GM19467 (cell line): Measurements from ENCODE around the gene SDHAF1.
A peak's percentile ranks its signal among the peaks of the same experiment; 100 is the strongest.
"Not testable (repeated sequence)": the region's sequence is repeated elsewhere in the genome, so short reads cannot be mapped to it uniquely, and the experiment has no call there.

Experiments
- ATAC-seq: cut with Tn5 transposase; IDR thresholded peaks from one replicate; pipeline ENCODE4 v1.9.1; 2021; ENCODE audit warnings: mild to moderate bottlenecking, moderate library complexity; ENCODE audit not compliant: unreplicated experiment

SDHAF1 gene

DNA sequence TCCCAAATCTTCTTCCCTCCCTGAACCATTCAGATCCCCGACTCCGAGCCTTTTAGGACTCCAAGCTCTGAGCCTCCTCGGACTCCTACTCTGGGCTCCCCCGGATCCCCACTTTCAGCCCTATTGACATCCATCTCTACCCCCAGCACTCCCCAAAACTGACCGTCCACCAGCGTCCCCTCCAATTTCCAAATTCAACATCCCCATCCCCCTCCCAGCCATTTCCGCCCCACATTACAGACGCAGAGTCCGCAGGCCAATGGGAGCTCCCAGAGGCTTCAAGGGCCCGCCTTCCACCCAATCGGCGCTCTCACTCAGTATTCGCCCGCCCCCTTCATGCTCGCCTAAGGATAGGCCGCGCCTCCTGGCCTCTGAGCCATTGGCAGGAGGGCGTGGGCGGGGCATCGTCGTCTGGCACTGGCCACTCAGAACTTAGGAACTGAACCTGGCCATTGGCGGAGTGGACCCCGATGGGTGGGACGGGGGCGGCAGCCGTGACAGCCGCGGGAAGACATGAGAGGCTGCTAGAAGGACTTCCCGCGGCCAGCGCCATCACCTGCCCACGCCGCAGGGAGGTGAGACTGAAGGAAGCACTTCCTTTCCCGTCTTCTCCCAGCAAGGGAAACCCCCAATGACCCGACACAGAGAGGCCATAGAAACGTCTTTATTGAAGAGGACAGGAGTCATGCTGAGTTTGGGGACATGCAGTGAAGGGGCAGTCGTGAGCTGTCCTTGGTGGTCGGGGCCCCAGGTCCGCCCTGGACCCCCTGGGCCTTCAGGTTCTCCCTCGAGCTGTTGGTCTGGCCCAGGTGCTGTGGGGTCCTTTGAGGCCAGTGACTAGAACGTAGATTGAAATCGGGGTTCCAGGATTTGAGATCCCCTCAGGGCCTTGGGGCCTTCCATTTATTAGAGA is 19.3 kb downstream of the SDHAF1 start, which contains the start of gene ALKBH6:
TSS of gene ALKBH6 (minus strand) at position 202 of the 913 bp plus-strand sequence. CDS start 816 bp downstream, outside the sequence.
- peak; percentile 97 for ATAC-seq

- no peak for ATAC-seq
Measured at GRCh38 chr19:36019061-36019670, 24.2 kb downstream of the SDHAF1 start.

DNA sequence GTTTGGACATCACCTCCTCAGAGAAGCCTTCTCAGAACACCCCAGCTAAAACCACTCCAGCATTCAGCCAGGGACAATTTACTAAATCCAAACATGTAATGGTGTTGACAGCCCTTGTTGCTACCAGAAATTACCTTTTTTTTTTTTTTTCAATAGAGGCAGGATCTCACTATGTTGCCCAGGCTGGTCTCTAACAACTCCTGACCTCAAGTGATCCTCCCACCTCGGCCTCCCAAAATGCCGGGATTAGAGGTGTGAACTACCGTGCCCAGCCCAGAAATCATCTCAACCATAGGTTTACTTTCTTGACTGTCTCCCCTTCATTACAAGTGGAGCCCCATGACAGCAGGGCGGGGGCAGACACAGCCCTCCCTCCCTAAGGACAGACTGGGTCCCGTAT is 28.4 kb downstream of the SDHAF1 start:
- no peak for ATAC-seq

DNA sequence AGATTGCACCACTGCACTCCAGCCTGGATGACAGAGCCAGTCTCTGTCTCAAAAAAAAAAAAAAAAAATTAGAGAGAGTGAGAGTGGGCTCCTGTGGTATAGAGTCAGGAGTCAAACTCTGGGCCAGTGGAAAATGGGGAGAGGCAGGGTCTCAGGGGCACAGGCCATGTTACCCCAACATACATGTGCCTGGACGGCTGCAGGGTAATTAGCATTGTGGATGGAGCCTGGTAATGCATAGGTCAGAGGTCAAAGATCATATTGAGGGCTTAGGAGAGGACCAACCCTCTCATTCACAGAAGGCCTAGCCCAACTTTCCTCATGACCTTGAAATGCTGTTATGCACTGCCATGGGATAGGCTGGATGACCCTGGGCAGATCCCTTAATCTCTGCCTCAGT is 30.6 kb downstream of the SDHAF1 start:
- no peak for ATAC-seq

DNA sequence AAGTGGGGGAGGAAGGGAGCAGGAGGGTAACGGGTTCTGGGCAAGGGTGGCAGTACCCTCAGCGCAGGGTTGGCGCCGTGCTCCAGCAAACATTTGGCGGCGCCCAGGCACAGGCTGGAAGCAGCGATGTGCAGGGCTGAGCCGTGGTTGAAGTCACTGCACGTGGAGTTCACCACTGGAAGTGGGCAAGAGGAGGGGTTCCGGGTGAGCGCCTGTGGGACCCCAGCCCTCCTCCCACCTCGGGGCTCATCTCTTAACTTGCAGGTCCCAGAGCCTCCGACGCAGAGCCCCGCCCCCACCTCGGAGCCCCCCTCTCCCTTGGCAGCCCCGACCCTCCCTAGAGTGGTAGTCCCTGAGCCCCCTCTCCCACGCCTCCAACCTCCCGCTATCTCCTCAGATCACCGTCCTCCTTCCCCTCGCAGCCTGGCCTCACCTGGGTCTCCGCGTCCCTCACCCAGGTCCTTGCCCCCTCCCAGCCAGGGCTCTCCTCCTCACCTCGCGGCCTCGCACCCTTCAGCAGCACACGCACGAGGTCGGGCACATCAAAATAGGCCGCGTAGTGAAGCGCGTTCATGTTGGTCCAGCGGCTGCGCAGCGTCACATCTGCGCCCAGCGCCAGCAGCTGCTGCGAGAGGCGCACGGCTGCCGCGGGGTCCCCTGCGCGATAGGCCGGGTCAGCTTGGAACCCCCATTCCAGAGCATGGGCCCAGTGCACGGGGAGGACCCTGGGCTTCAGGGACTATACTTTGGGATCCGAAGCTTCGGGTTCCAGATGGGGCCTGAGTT is 31.3 kb downstream of the SDHAF1 start:
- no peak for ATAC-seq

GRCh38 chr19:36027696-36028095 is 32.7 kb downstream of the SDHAF1 start:
- ATAC-seq = no peak

GRCh38 chr19:36028313-36029041 is 33.5 kb downstream of the SDHAF1 start:
- no peak for ATAC-seq

DNA sequence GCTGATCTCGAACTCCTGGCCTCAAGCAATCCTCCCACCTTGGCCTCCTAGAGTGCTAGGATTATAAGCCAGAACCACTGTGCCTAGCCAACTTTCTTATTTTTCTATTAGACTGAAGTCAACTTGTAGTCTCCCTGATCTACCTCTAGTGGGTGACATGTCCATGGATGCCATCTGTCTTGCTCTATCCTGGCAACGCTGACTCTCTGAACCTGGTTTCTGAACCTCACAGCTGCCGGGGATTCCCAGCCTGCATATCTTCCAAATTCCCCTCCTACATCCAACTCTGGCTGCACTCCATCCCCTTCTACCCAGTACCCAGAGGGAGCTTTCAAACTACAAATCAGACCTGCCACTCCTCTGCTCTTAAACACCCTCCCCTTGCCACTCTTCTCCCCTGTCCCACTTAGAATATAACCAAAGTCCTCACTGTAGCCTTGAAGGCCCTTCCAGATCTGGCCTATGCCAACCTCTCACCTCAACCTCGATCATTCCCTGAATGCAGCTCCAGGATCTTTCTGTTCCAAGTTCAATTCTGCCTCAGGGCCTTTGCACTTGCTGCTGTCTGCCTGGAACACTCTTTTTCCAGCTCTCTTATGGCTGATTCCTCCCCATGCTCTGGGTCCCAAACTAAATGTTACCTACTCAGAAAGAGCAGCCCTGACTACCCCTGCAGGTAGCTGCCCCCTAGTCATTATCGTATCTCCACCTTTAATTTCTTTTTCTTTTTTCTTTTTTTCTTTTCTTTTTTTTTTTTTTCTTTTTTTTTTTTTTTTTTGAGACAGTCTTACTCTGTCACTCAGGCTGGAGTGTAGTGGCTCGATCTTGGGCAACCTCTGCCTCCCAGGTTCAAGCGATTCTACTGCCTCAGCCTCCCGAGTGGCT is 35.5 kb downstream of the SDHAF1 start:
- ATAC-seq = no peak

DNA sequence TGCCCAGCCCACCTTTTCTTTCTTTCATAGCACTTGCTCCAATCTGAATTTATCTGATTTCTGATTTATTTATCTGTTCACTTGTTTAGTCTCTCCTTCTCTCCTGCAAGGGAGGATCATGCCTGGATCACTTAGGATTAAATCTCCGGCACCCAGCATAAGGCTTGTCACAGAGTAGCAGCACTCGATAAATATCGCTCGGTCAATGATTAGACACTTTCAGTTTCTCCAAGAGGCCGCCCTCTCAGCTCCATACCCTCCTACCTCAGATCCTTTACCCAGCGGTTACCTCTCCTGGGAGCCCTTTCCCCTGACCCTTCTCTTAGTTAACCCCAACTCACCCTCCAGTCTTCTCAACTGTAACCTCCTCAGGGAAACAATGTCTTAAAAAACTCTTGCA is 36.3 kb downstream of the SDHAF1 start:
- ATAC-seq = no peak

GRCh38 chr19:36032251-36033104 is 37.5 kb downstream of the SDHAF1 start, which contains the start of gene CLIP3:
Gene CLIP3 (minus strand): TSS chr19:36032873. CDS start chr19:36032357, 516 bp downstream.
- no peak for ATAC-seq

- ATAC-seq = no peak
Measured at GRCh38 chr19:36040495-36040894, 45.5 kb downstream of the SDHAF1 start.

DNA sequence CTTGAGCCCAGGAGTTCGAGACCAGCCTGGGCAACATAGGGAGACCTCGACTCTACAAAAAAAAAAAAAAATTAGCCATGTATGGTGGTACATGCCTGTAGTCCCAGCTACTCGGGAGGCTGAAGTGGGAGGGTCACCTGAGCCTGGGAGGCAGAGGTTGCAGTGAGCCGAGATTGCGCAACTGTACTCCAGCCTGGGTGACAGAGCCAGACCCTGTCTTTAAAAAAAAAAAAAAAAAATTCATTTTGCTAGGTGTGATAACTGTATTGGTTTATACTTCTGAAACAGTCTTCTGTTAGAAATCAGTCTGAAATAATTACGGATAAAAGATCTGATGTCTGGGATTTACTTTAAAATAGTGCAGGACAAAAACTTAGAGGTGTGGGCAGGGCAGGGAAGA is 46.1 kb downstream of the SDHAF1 start:
- not testable (repeated sequence) for ATAC-seq

DNA sequence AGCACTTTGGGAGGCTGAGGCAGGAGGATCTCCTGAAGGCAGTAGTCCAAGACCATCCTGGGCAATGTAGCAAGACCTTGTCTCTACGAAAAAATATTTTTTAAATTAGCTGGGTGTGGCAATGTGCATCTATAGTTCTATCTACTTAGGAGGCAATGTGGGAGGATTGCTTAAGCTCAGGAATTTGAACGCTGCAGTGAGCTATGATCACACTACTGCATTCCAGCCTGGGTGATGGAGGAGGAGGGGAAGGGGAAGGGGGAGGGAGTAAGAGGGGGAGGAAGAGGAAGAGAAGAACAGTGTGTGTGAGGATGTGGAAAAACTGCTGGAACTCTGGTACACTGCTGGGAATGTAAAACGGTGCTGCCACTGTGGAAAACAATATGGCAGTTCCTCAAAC is 46.8 kb downstream of the SDHAF1 start:
- no peak for ATAC-seq

DNA sequence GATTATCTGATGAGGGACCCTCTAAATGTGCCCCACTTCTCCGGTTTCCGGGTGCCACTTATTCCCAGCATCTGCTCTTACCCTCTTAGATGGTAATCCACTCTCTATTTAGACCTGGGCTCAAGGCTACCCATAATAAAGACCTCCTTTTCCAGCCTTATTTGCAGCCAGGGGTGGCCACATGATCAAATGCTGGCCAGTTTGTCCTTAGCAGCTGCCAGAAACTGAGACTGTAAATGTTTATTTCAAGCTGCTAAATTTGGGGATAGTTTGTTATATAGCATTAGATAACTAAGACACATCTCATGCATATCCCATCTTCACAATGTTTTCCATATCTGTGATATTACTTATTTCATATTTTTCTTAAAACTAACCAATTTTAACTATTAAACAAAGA is 49.0 kb downstream of the SDHAF1 start:
- ATAC-seq = no peak
